Heart left ventricle (tissue), 13 donors: ENCODE results near the gene GRK3.

Source experiments
- CTCF ChIP-seq, 12 donors: fragments of 200-600 bp; sonication (generic) in 4 of 12; IDR thresholded peaks; one replicate each; pipeline versions ENCODE4 v1.5.0 to v1.8.0; 2018 to 2022; ENCODE audit warnings: antibody characterized with exemption in 12 of 12, mild to moderate bottlenecking in 5 of 12
- POLR2A ChIP-seq, 2 donors: fragments of 450-650 bp; IDR thresholded peaks; one replicate each; pipeline ENCODE4 v1.6.1; 2017; ENCODE audit warnings: antibody characterized with exemption in 2 of 2, mild to moderate bottlenecking in 2 of 2, moderate library complexity in 2 of 2
- donor health status: ischemic (EF 13 %, LVEDD 7.1; RV severe dilation, severe dysfunction).
- donor health status: DM: no; HTN: yes; CAD: no.
- donor health status: DM: no; HTN: no; CAD: no.
- donor health status: ischemic (EF 25% LVEDD 6.9; RV normal size, moderate dysfunction).
- donor health status: ischemic (EF 25% LVEDD 5.7; RV mildly dilated, moderate dysfunction).
- donor health status: ischemic (EF 35%, LVEDD 5.7; RV mildly dilated, moderate dysfunction).
- donor health status: nonischemic (EF 11% LVEDD 7.7; RV severe dilation, severe dysfunction).
- donor health status: DM: yes; HTN: yes; CAD: no.
- donor health status: PGD.
- donor health status: ischemic (EF 29% LVEDD 5.4; RV normal size, mild dysfunction).
- donor health status: nonischemic (EF 23%, LVEDD 6.1; RV moderate dilation, normal function).

GRCh38 chr22:25650833-25651232 lies 86.4 kb downstream of the GRK3 start:
- TF ChIP-seq CTCF (IDR thresholded peaks at IDR 0.05) (no peak), POLR2A (IDR thresholded peaks at IDR 0.05) (no peak)
